ENCODE measurements around the gene PPID. TPM values are rescaled to one million over a fixed set of nuclear protein-coding genes. Genes with fewer than 3 reads are reported as not detected.

Gene PPID
- total RNA-seq, 1 experiment from 2014 or later = 53.5 TPM

DNA sequence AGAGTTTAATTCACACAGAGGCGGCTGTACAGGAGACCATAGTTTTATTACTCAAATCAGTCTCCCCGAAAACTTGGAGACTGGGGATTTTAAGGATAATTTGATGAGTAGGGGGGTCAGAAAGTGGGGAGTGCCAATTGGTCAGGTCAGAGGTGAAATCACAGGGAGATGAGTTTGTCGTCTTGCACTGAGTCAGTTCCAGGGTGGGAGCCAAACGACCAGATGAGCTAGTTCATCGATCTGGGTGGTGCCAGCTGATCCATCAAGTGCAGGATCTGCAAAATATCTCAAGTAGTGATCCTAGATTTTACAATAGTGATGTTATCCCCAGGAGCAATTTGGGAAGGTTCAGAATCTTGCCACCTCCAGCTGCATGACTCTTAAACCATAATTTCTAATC is 47.1 kb downstream of the PPID start:
- Mint-ChIP-seq H3K36me3 (ENCODE audit: insufficient read depth in 1 of 3, low read depth in 3 of 3) (peaks cover 0 to under 1% (median 0%) of the 10 kb centered on the region in 3 experiments; a peak in 2 of 7 replicates), H3K4me3 (no peak overlapping the region), H3K27me3 (ENCODE audit: low read depth) (no peaks in the 10 kb centered on the region), H3K4me1 (peaks cover 4 to 8% of the 10 kb centered on the region in 2 experiments), H3K27ac (no peak overlapping the region), H3K9me3 (no peaks in the 10 kb centered on the region)
- no CpG with 5 or more reads among the region's 5 CpGs for WGBS (ENCODE audit: extremely low coverage, insufficient read length, low lambda C conversion rate)
- peaks cover 8% of the 10 kb centered on the region for H3K23me2 ChIP-seq (ENCODE audit: insufficient read length, low read depth, low read length, poor library complexity, severe bottlenecking)
- no peaks in the 10 kb centered on the region for H3K79me1 ChIP-seq (ENCODE audit: insufficient read depth, low read depth, low read length, poor library complexity, severe bottlenecking)
- no peaks in the 10 kb centered on the region for H3K79me2 ChIP-seq (ENCODE audit: insufficient read depth, low read length)
- H3K23ac ChIP-seq (ENCODE audit: insufficient read length, low read depth, low read length) = no peak overlapping the region
- H4K91ac ChIP-seq (ENCODE audit: insufficient read length, low read depth, low read length) = no peak overlapping the region
- H3K14ac ChIP-seq (ENCODE audit: insufficient read depth, low read length) = no peak overlapping the region
- H3K9ac ChIP-seq (ENCODE audit: extremely low read depth, insufficient read length, low read length) = no peak overlapping the region
- no peaks in the 10 kb centered on the region for H3K9me3 ChIP-seq (ENCODE audit: control insufficient read depth, low read depth, low read length)
- no peak overlapping the region for H3K18ac ChIP-seq (ENCODE audit: insufficient read length, low read depth, low read length)
- H3K56ac ChIP-seq (ENCODE audit: insufficient read length, low read depth, low read length) = no peak overlapping the region
- no peaks in the 10 kb centered on the region for H3K27me3 ChIP-seq (ENCODE audit: insufficient read depth, low read length)
- TF ChIP-seq, protein P1, sequence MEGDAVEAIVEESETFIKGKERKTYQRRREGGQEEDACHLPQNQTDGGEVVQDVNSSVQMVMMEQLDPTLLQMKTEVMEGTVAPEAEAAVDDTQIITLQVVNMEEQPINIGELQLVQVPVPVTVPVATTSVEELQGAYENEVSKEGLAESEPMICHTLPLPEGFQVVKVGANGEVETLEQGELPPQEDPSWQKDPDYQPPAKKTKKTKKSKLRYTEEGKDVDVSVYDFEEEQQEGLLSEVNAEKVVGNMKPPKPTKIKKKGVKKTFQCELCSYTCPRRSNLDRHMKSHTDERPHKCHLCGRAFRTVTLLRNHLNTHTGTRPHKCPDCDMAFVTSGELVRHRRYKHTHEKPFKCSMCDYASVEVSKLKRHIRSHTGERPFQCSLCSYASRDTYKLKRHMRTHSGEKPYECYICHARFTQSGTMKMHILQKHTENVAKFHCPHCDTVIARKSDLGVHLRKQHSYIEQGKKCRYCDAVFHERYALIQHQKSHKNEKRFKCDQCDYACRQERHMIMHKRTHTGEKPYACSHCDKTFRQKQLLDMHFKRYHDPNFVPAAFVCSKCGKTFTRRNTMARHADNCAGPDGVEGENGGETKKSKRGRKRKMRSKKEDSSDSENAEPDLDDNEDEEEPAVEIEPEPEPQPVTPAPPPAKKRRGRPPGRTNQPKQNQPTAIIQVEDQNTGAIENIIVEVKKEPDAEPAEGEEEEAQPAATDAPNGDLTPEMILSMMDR (conservative IDR thresholded peaks at IDR 0.05) = no peak
- no peak overlapping the region for H2BK12ac ChIP-seq (ENCODE audit: insufficient read length, low read depth, low read length)
- no peak overlapping the region for H2BK20ac ChIP-seq (ENCODE audit: low read depth, low read length, poor library complexity, severe bottlenecking)
- H3T11ph ChIP-seq (ENCODE audit: low read length) = no peak overlapping the region
- no peak for DNase-seq
- H3K4me1 ChIP-seq (ENCODE audit: insufficient read depth, low read length) = no peaks in the 10 kb centered on the region
- no peak overlapping the region for H2BK5ac ChIP-seq (ENCODE audit: insufficient read length, low read length)
- no peak overlapping the region for H2AK5ac ChIP-seq (ENCODE audit: insufficient read length, low read length)
- H2BK120ac ChIP-seq (ENCODE audit: low read depth, low read length, poor library complexity, severe bottlenecking) = no peak overlapping the region
- H3K4me2 ChIP-seq (ENCODE audit: insufficient read depth, insufficient read length, low read length) = no peak overlapping the region
- no peak overlapping the region for H4K8ac ChIP-seq (replicated peaks; ENCODE audit: insufficient read length, low read depth, low read length)
- no peak overlapping the region for H3K27ac ChIP-seq (ENCODE audit: insufficient read length, low read depth, low read length)
- H2BK15ac ChIP-seq (ENCODE audit: low read depth, low read length) = no peak overlapping the region
- no peak overlapping the region for H3K4ac ChIP-seq (ENCODE audit: low read depth, low read length)
- H4K5ac ChIP-seq (ENCODE audit: insufficient read length, low read depth, low read length) = no peak overlapping the region
- no peak overlapping the region for H2AFZ ChIP-seq (ENCODE audit: low read length)
- H4K20me1 ChIP-seq (ENCODE audit: control insufficient read depth, insufficient read depth, insufficient read length) = no peaks in the 10 kb centered on the region
